Glomerular endothelial cell (primary cell): ENCODE measurements around the gene DNAH8. TPM values are rescaled to one million over a fixed set of nuclear protein-coding genes. Genes with fewer than 3 reads are reported as not detected.

Source experiments
- DNase-seq: peaks from one replicate; pipeline ENCODE4 v3.0.0-alpha.2; 2011; ENCODE audit warnings: low read depth, low spot score; ENCODE audit errors: extremely low read depth
- total RNA-seq: library from RNA; depleted of rRNA; stranded (reverse); fragments of >200 nt; gene quantifications from 2 replicates; pipeline ENCODE4 v1.2.3, GENCODE V29; 2015

Gene DNAH8
- total RNA-seq, 1 donor from 2014 or later, result 0.06 TPM

DNA sequence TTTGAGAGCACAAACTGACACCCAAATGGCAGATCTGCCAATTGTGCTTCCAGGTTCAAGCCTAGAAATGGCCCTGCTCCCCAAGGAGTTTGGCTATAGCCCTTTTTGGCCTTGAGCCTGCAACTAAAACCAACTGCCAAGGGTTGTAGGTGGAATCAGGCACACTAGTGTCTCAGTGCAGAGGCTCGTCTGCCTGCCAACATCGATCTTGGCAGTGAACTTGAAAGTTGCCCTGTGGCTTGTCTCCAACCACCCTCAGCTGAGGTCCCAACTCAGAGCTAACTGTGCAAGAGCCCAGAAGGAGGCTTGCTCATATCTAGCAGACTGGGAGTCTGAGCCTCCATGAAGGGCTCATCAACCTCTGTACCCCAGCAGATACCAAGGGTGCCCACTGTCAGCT lies 240.8 kb downstream of the DNAH8 start:
- DNase-seq, result no peak

DNA sequence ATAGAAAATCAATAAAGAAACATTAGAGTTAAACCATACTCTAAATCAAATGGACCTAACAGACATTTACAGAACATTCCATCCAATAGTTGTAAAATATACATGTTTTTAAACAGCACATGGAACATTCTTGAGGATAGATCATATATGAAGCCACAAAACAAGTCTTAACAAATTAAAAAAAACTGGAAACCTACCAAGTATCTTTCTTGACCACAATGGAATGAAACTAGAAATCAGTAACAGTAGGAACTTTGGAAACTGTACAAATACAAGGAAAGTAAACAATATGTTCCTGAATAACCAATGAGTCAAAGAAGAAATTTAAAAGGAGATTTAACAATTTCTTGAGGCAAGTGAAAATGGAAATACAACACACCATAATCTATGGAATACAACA lies 242.3 kb downstream of the DNAH8 start:
- no peak for DNase-seq

DNA sequence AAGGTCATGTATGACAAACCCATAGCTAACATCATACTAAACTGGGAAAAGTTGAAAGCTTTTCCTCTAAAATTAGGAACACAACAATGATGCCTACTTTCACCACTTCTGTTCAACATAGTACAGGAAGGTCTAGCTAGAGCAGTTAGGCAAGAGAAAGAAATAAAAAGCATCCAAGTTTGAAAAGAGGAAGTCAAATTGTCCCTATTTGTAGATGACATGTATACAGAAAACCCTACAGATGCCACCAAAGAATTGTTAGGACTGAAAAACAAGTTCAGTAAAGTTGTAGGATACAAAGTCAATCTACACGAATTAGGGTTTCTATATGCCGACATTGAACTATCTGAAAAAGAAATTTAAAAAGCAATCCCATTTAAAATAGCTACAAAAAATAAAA lies 244.0 kb downstream of the DNAH8 start:
- no peak for DNase-seq

- no peak for DNase-seq
Observed at GRCh38 chr6:38968702-38969149, 253.6 kb downstream of the DNAH8 start.

DNA sequence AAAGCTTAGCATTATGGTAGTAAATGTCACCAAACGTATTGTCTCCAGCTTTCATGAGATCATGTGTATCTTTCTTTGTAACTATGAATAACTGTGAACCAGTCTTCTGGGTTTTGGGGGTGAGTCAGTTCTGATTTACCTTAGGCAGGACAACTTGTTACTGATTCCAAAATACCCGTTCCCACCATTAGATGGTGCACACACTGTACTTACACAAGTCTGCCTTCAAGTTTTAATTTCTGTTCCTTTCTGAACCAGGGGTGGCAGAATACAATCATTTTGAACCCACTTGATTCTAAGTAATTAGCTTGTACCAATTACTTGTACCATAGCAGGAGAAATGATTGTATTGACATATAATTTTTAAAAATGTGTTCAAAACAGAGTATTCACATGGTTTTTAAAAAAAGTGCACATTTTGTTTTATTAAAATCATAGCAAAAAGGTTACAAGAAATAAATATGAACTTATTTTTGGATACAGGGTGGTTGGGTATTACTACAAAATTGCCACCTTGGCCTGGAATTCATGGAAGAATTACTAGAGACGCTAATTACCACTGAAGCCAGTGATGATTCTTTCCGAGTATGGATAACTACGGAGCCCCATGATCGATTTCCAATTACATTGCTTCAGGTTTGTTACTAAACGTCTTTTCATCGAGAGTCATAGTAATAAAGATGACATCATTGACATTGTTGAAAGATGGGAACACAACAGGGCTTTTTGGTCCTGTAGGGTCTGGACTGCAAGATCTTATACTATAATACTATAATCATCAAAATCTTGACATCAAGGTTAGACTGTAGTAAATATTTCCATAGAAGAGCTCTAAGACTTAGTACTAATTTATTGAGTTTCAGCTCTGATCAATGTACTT lies 258.3 kb downstream of the DNAH8 start:
- peak; percentile 41 for DNase-seq

- DNase-seq, result no peak
Observed at GRCh38 chr6:38974389-38975151, 259.5 kb downstream of the DNAH8 start.

DNA sequence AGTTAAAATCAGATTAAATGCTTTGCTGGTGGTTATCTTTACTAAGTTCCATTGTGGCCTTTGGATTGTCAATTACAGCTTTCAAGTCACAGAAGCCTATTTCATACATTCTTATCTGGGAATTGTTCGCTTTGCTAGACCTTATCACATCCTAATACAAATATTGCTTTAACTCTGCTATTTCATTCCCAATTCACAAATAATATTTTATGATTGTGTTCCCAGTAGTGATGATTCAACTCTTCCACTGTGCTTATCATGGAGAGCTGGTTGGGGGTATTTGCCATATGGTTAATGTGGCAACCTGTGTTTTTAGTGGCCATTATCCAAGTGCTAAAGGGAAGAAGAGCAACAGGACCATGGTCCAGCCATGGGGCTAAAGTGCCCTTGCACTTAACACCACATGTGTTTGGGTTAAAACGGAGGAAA lies 260.5 kb downstream of the DNAH8 start:
- DNase-seq, result no peak

- DNase-seq, result no peak
Observed at GRCh38 chr6:38976051-38976450, 260.9 kb downstream of the DNAH8 start.

- no peak for DNase-seq
Observed at GRCh38 chr6:38976801-38977500, 261.8 kb downstream of the DNAH8 start.

- DNase-seq, result no peak
Observed at GRCh38 chr6:38978139-38978704, 263.1 kb downstream of the DNAH8 start.

DNA sequence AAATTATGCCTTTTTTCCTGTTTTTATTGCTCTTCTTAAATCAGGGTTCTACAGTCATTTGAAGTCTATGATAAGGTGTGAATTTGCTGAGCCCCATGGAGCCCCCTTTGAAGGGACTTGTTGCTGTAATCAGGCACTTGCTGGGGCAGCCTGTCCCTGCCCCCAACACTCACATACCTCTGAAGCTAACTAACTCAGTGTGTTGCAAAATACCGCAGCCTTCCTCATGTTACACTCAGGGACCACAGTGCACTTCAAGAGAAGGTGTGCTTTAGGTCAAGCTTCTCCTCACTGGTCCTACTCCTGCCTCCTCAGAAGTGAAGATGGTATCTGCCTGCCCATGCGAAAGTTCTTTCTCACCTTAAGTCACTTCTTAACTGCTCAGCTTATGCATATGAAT lies 267.4 kb downstream of the DNAH8 start:
- DNase-seq, result no peak

- DNase-seq, result no peak
Observed at GRCh38 chr6:38984723-38985122, 269.6 kb downstream of the DNAH8 start.

- DNase-seq, result no peak
Observed at GRCh38 chr6:38985839-38986238, 270.7 kb downstream of the DNAH8 start.

- DNase-seq, result no peak
Observed at GRCh38 chr6:38987503-38987902, 272.4 kb downstream of the DNAH8 start.

- DNase-seq, result no peak
Observed at GRCh38 chr6:38988736-38989449, 273.8 kb downstream of the DNAH8 start.

DNA sequence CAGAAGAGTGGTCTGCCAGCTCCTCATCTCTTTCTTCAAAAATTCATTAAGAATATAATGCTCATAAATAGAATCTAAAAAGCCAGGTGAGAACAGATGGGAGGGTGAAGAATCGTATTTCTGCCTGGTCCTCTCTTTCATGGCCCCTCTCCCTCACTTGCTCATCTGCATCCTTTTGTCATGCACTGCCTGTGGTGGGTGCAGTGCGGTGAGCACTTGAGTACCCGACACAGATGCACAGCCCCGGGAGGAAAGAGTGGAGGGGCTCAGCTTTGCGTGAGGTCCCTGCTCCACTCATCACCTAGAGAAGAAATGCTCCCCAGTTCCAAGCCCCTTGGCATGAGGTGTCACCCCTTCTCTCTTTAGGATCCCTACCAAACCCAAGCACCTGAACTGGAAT lies 275.4 kb downstream of the DNAH8 start:
- no peak for DNase-seq

- no peak for DNase-seq
Observed at GRCh38 chr6:38996676-38997075, 281.6 kb downstream of the DNAH8 start.

DNA sequence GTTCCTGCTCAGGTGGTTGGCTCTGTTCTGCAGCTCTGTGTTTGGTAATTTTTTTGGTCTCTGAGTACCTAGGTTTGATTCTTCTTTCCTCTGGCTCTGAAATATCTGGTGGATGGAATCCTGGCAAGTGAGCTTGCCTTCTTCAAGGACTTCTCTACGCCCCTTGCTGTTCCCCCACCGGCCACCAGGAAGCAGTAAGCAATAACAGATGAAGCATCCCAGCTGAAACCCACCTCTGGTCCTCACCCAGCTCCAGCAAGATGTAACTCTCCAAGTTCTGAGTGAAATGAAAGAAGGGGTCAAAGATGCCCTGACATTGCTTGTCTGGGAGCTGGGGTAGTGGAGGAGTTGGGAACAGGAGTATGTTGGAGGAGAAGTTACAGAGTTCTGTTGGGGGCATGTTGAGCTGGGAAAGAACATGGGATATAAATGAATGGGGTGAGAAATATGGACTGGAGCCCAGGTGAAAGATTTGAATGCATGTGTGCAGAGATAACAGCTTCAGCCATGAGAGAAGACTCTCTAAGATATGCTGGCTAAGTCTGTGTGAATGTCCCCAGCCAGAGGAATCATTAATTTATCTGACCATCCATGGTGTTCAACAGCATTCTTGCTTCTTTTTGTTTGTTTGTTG lies 282.1 kb downstream of the DNAH8 start:
- DNase-seq, result no peak

DNA sequence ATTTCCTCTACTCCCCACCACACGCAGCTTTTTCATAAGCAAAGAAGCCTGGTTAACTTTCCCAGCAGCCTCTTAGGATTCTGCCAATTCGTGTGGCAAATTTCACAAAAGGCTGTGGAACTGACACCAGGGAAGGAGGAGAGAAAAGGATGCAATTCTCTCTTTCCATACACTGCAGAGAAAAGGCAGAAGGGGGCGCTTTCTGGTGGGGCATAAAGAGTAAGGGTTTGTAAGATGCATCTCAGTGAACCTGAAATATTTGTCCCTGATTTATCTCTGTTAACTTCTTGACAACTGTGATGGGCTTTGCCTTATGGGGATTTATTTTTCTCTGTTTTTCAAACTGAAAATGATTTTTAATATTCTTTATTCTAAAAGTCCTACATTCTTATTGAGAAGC lies 288.0 kb downstream of the DNAH8 start:
- DNase-seq, result no peak

DNA sequence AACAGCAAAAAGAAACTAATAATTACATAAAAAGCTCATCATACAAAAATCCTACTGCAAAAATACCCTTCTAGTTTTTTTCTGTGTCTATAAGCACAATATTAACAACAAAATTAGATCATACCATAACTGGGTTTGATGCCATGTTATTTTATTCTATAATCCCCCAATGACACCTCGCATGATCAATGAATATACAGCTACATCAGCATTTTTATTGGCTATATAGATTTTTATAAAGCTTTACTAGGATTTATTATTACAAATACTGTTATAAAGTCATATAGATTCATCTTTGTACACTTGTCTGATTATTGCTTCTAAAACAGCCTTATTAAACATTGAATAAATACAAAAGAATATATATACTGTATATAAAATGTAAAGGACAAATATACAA lies 288.4 kb downstream of the DNAH8 start:
- DNase-seq, result no peak
